ENCODE data around the gene RHOT2. TPM values are rescaled to one million over a fixed set of nuclear protein-coding genes. Genes with fewer than 3 reads are reported as not detected.
"Not testable (repeated sequence)": the region's sequence is repeated elsewhere in the genome, so short reads cannot be mapped to it uniquely, and the experiment has no call there.

The RHOT2 gene
- total RNA-seq, 1 donor from 2014 or later = 68.0 TPM

GRCh38 chr16:711084-711483, 43.2 kb downstream of the RHOT2 start:
- no peak overlapping the region for H3K4me3 ChIP-seq (ENCODE audit: low read depth, low read length)
- DNase-seq (ENCODE audit: low read depth) = no peak
- H3K36me3 ChIP-seq (ENCODE audit: control insufficient read depth, insufficient read depth, low read length) = no peaks in the 10 kb centered on the region
- no peak for TF ChIP-seq CTCF (IDR thresholded peaks at IDR 0.05; ENCODE audit: insufficient read depth, low read length, poor library complexity, severe bottlenecking)
- H3K27me3 ChIP-seq (ENCODE audit: control insufficient read depth, insufficient read depth, low read length) = peaks cover 53% of the 10 kb centered on the region

DNA sequence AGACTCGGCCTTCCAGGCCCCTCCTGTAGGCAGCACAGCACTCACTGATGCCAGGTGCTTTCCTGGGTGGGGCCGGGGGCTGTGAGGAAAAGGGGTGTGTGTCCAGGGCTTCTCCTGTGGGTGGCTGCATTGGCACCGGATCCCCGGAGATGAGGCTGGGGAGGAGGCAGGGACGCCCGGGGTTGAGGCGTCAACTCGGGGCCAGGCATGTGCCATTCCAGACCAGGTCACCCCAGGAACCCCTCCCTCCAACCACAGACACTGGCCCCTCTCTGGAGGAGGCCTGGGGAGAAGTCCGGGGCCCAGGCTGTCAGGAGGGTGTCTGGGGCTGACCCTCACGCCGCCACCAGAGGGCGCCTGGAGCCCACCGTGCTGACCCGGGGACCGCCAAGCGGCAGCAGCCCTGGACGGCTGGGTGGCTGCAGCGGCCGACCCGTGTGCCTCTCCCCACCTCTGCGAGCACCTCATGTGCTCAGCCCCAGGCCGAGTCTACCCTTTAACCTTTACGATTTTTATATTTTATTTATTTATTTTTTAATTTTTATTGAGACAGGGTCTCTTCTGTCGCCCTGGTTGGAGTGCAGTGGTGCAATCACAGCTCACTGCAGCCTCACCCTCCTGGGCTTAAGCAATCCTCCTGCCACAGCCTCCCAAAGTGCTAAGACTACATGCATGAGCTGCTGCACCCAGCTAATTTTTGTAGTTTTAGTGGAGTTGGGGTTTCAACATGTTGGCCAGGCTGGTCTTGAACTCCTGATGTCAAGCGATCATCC, 43.8 kb downstream of the RHOT2 start:
- no peak overlapping the region for H3K4me3 ChIP-seq (ENCODE audit: low read depth, low read length)
- TF ChIP-seq CTCF (IDR thresholded peaks at IDR 0.05; ENCODE audit: insufficient read depth, low read length, poor library complexity, severe bottlenecking) = peak; percentile 88
- no peaks in the 10 kb centered on the region for H3K36me3 ChIP-seq (ENCODE audit: control insufficient read depth, insufficient read depth, low read length)
- DNase-seq (ENCODE audit: low read depth) = no peak
- H3K27me3 ChIP-seq (ENCODE audit: control insufficient read depth, insufficient read depth, low read length) = peaks cover 47% of the 10 kb centered on the region

DNA sequence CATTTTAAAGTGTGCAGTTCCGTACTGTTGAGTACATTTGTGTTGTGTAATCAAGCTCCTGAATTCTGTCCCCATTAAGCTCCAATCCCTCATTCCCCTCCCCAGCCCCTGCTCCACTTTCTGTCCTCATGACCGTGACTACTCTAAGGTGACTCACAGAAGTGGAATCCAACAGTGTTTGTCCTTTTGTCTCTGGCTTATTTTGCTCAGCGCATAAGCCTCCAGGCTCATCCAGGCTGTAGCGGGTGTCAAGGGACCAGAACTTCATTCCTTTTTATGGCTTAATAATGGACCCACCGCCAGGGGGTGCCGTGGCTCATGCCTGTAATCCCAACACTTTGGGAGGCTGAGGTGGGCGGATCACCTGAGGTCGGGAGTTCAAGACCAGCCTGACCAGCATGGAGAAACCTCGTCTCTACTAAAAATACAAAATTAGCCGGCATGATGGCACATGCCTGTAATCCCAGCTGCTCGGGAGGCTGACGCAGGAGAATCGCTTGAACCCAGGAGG, 44.9 kb downstream of the RHOT2 start:
- TF ChIP-seq CTCF (IDR thresholded peaks at IDR 0.05; ENCODE audit: insufficient read depth, low read length, poor library complexity, severe bottlenecking) = peak; percentile 53
- H3K27me3 ChIP-seq (ENCODE audit: control insufficient read depth, insufficient read depth, low read length) = peaks cover 36% of the 10 kb centered on the region
- peak; percentile 94 for DNase-seq (ENCODE audit: low read depth)
- H3K36me3 ChIP-seq (ENCODE audit: control insufficient read depth, insufficient read depth, low read length); H3K4me3 ChIP-seq (ENCODE audit: low read depth, low read length): not testable (repeated sequence)

- Histone ChIP-seq H3K4me3 (ENCODE audit: low read depth, low read length) (no peak overlapping the region), H3K27me3 (ENCODE audit: control insufficient read depth, insufficient read depth, low read length) (peaks cover 24% of the 10 kb centered on the region), H3K36me3 (ENCODE audit: control insufficient read depth, insufficient read depth, low read length) (no peaks in the 10 kb centered on the region)
- DNase-seq (ENCODE audit: low read depth) = no peak
- TF ChIP-seq CTCF (IDR thresholded peaks at IDR 0.05; ENCODE audit: insufficient read depth, low read length, poor library complexity, severe bottlenecking) = no peak
Measured at GRCh38 chr16:714079-714478, 46.1 kb downstream of the RHOT2 start.

GRCh38 chr16:714558-715476, 46.9 kb downstream of the RHOT2 start, which contains the start of gene METRN:
TSS of gene METRN (plus strand) at chr16:715118. CDS start at chr16:715290, 172 bp downstream.
- no peak for DNase-seq (ENCODE audit: low read depth)
- TF ChIP-seq CTCF (IDR thresholded peaks at IDR 0.05; ENCODE audit: insufficient read depth, low read length, poor library complexity, severe bottlenecking) = no peak
- H3K27me3 ChIP-seq (ENCODE audit: control insufficient read depth, insufficient read depth, low read length) = peaks cover 16% of the 10 kb centered on the region
- peak within 1 kb of the TSS; percentile 55 for H3K4me3 ChIP-seq (ENCODE audit: low read depth, low read length)
- no peaks in the 10 kb centered on the region for H3K36me3 ChIP-seq (ENCODE audit: control insufficient read depth, insufficient read depth, low read length)

All from kidney epithelial cell (primary cell).